Smooth muscle cell (in vitro differentiated cells): ENCODE measurements around the gene ZNF365. TPM values are rescaled to one million over a fixed set of nuclear protein-coding genes. Genes with fewer than 3 reads are reported as not detected.
A peak's percentile ranks its signal among the peaks of the same experiment; 100 is the strongest.

ENCODE experiments used
- DNase-seq: peaks from one replicate; lab custom pipeline; 2025; ENCODE audit not compliant: unreplicated experiment; lab: John Stamatoyannopoulos, UW
- H2AFZ ChIP-seq: fragments of 200-600 bp; sonication (generic); 2 replicates; pipeline ENCODE4 v1.6.0; 2016; ENCODE audit warnings: antibody characterized with exemption, low read depth, mild to moderate bottlenecking
- H3F3A ChIP-seq: fragments of 200-600 bp; sonication (generic); 2 replicates; pipeline ENCODE4 v1.6.0; 2017; ENCODE audit warnings: antibody characterized with exemption, low read depth
- H3K27ac ChIP-seq: fragments of 200-600 bp; sonication (generic); 2 replicates; pipeline ENCODE4 v1.5.1; 2016; ENCODE audit warnings: low read depth, mild to moderate bottlenecking
- H3K27me3 ChIP-seq: fragments of 200-600 bp; sonication (generic); 2 replicates; pipeline ENCODE4 v1.6.1; 2016; ENCODE audit warnings: low read depth, mild to moderate bottlenecking
- H3K36me3 ChIP-seq: fragments of 200-600 bp; sonication (generic); 2 replicates; pipeline ENCODE4 v1.5.1; 2016; ENCODE audit warnings: low read depth
- H3K4me1 ChIP-seq: fragments of 200-600 bp; sonication (generic); 2 replicates; pipeline ENCODE4 v1.5.1; 2016; ENCODE audit warnings: low read depth
- H3K4me2 ChIP-seq: fragments of 200-600 bp; sonication (generic); 2 replicates; pipeline ENCODE4 v1.6.0; 2016; ENCODE audit warnings: mild to moderate bottlenecking
- H3K4me3 ChIP-seq: fragments of 200-600 bp; sonication (generic); 2 replicates; pipeline ENCODE4 v1.5.1; 2016; ENCODE audit warnings: mild to moderate bottlenecking
- H3K79me2 ChIP-seq: fragments of 200-600 bp; sonication (generic); 2 replicates; pipeline ENCODE4 v1.6.0; 2016; ENCODE audit warnings: low read depth, mild to moderate bottlenecking
- H3K9ac ChIP-seq: fragments of 200-600 bp; sonication (generic); 2 replicates; pipeline ENCODE4 v1.6.0; 2016; ENCODE audit warnings: low read depth
- H3K9me3 ChIP-seq: fragments of 200-600 bp; sonication (generic); replicated peaks from 2 replicates; pipeline ENCODE4 v1.5.1; 2016; ENCODE audit warnings: low read depth
- H4K20me1 ChIP-seq: fragments of 200-600 bp; sonication (generic); 2 replicates; pipeline ENCODE4 v1.6.0; 2016; ENCODE audit warnings: low read depth
- WGBS: methylation state at CpG from one replicate; pipeline ENCODE4 v1.1.7; 2016; ENCODE audit warnings: low lambda C conversion rate; 5-methylcytosine and 5-hydroxymethylcytosine counted together
- polyA plus RNA-seq: library from polyadenylated mRNA; unstranded; fragments of >200 nt; fragmentation: Nextera tagmentation; extraction: Ambion mirVana; gene quantifications from 2 replicates; pipeline ENCODE4 v1.2.1, GENCODE V29; 2016
- total RNA-seq: library from RNA; depleted of rRNA; stranded (reverse); fragments of >200 nt; gene quantifications from 2 replicates; pipeline ENCODE4 v1.2.3, GENCODE V29; 2014
- TF ChIP-seq, protein P1 (sequence below): fragments of 200-600 bp; sonication (generic); IDR thresholded peaks from 2 replicates; pipeline ENCODE4 v1.5.1; 2017; ENCODE audit warnings: borderline replicate concordance, mild to moderate bottlenecking, antibody characterized with exemption; ENCODE audit not compliant: insufficient read depth, poor library complexity, severe bottlenecking

Gene ZNF365
- total and polyA plus RNA-seq, 2 experiments from 2014 or later, result 2.0 to 3.7 TPM

DNA sequence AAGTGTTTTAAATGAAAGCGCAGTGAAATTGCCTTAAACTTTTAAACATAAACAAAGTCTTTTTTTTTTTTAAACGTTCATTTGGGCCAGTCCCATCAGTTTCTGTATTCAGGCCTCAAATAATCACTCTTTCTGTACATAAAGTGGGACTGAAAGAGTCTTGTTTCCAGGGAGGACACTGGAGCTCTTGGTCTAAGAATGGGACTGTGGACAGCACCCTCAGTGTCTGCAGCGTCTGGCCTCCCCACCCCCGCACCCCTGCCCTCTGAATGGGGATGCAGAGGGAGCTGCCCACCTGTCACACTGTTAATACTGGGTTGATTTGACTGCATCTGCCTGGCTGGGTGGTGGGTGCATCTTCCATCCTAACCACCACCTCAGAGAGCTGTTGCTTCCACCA lies 5.2 kb downstream of the ZNF365 start:
- TF ChIP-seq, protein P1, sequence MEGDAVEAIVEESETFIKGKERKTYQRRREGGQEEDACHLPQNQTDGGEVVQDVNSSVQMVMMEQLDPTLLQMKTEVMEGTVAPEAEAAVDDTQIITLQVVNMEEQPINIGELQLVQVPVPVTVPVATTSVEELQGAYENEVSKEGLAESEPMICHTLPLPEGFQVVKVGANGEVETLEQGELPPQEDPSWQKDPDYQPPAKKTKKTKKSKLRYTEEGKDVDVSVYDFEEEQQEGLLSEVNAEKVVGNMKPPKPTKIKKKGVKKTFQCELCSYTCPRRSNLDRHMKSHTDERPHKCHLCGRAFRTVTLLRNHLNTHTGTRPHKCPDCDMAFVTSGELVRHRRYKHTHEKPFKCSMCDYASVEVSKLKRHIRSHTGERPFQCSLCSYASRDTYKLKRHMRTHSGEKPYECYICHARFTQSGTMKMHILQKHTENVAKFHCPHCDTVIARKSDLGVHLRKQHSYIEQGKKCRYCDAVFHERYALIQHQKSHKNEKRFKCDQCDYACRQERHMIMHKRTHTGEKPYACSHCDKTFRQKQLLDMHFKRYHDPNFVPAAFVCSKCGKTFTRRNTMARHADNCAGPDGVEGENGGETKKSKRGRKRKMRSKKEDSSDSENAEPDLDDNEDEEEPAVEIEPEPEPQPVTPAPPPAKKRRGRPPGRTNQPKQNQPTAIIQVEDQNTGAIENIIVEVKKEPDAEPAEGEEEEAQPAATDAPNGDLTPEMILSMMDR, result no peak
- H3K4me3 ChIP-seq, result no peak overlapping the region
- H3K27me3 ChIP-seq, result no peaks in the 10 kb centered on the region
- no peaks in the 10 kb centered on the region for H3K4me1 ChIP-seq
- DNase-seq, result no peak
- H3F3A ChIP-seq, result peaks cover 7% of the 10 kb centered on the region
- no peak overlapping the region for H2AFZ ChIP-seq
- H3K9ac ChIP-seq, result no peak overlapping the region
- no peaks in the 10 kb centered on the region for H3K9me3 ChIP-seq
- H3K36me3 ChIP-seq, result no peaks in the 10 kb centered on the region
- H4K20me1 ChIP-seq, result no peaks in the 10 kb centered on the region
- no peak overlapping the region for H3K4me2 ChIP-seq
- 82% methylated on average over 4 of the region's 4 CpGs for WGBS
- H3K79me2 ChIP-seq, result no peaks in the 10 kb centered on the region
- peak overlapping the region; percentile 75 for H3K27ac ChIP-seq

GRCh38 chr10:62380016-62380415 lies 5.8 kb downstream of the ZNF365 start:
- Histone ChIP-seq H3K4me2 (peak overlapping the region; percentile 37), H3K27ac (peak overlapping the region; percentile 75), H3K79me2 (no peaks in the 10 kb centered on the region), H3K9me3 (no peaks in the 10 kb centered on the region), H3K4me1 (no peaks in the 10 kb centered on the region), H2AFZ (no peak overlapping the region), H3F3A (peaks cover 7% of the 10 kb centered on the region), H3K27me3 (no peaks in the 10 kb centered on the region), H3K9ac (no peak overlapping the region), H3K4me3 (no peak overlapping the region), H4K20me1 (no peaks in the 10 kb centered on the region), H3K36me3 (no peaks in the 10 kb centered on the region)
- 0% methylated on average over 1 of the region's 1 CpG for WGBS
- TF ChIP-seq, protein P1, result no peak
- no peak for DNase-seq

DNA sequence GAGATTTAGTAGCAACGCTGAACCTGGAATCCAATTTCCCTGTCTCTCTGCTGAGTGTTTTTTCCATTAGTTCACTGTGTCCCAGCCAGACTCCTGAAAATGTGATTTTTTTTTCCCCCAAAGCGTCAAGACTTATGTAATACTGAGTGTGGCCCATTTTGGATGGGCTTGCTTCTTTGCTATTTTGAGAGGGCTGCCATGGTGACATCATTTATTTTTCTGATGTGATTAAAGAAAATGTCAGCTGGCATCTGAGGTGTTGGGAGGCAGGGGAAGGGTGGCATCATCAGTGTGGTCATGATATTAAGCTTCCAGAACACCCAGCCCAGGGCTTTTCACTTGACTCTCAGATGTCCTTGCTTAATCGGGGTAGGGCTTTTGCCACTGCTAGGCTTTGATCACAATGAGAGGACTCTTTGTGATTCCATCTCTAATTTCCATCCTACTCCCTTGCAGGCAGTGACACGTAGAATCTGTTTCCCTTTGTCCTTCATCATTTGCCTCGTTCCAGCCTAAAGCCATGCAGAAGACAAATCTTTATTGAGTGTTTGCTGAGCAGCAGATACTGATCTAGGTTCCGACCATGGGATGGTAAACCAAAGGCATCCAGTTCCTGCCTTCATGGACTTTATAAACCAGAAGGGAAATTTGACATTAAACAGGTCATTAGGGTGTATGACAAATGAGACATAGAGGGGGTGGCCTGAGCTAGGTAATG lies 7.4 kb downstream of the ZNF365 start:
- DNase-seq, result no peak
- WGBS, result 65% methylated on average over 6 of the region's 6 CpGs
- H4K20me1 ChIP-seq, result no peaks in the 10 kb centered on the region
- H3K9ac ChIP-seq, result no peak overlapping the region
- H3K27ac ChIP-seq, result peak overlapping the region; percentile 75
- H3K27me3 ChIP-seq, result no peaks in the 10 kb centered on the region
- H3K79me2 ChIP-seq, result no peaks in the 10 kb centered on the region
- H3K4me2 ChIP-seq, result no peak overlapping the region
- H3K36me3 ChIP-seq, result no peaks in the 10 kb centered on the region
- peaks cover 7% of the 10 kb centered on the region for H3F3A ChIP-seq
- H3K9me3 ChIP-seq, result no peaks in the 10 kb centered on the region
- H3K4me1 ChIP-seq, result no peaks in the 10 kb centered on the region
- TF ChIP-seq, protein P1, result no peak
- H2AFZ ChIP-seq, result no peak overlapping the region
- no peak overlapping the region for H3K4me3 ChIP-seq

GRCh38 chr10:62382831-62383230 lies 8.7 kb downstream of the ZNF365 start:
- peaks cover 7% of the 10 kb centered on the region for H3F3A ChIP-seq
- H3K27ac ChIP-seq, result peak overlapping the region; percentile 89
- WGBS, result 95% methylated on average over 4 of the region's 4 CpGs
- no peaks in the 10 kb centered on the region for H3K9me3 ChIP-seq
- H3K4me1 ChIP-seq, result no peaks in the 10 kb centered on the region
- no peak overlapping the region for H3K9ac ChIP-seq
- H4K20me1 ChIP-seq, result no peaks in the 10 kb centered on the region
- no peak overlapping the region for H3K4me2 ChIP-seq
- no peak for DNase-seq
- H3K36me3 ChIP-seq, result no peaks in the 10 kb centered on the region
- no peak overlapping the region for H2AFZ ChIP-seq
- TF ChIP-seq, protein P1, result no peak
- no peaks in the 10 kb centered on the region for H3K79me2 ChIP-seq
- no peaks in the 10 kb centered on the region for H3K27me3 ChIP-seq
- H3K4me3 ChIP-seq, result no peak overlapping the region
